ENCODE results near the gene CLSTN2.

CLSTN2 gene

GRCh38 chr3:140186421-140186920 lies 251.5 kb downstream of the CLSTN2 start:
- DNase-seq (ENCODE audit: low read depth in 2 of 2), result no peak

DNA sequence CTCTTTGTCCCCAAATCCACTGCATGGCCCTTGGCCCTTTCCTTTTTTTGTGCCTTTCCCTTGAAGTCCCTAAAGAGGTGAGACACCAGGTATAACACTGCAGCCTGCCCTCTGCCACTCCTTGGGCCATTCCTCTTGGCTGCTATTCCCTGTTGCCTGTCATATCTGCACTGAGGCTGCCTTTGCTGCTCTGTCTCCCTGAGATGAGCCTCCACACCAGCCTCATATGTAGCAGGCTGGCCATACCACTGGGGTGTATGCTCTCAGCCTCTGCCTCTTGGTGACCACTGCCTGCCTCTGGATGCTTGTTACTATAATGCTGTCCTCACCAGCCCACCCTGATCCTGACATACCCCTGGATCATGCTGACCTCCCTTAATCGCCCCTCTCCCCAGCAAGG lies 252.0 kb downstream of the CLSTN2 start:
- no peak for DNase-seq (ENCODE audit: low read depth in 2 of 2)

- DNase-seq (ENCODE audit: low read depth in 2 of 2), result no peak
Observed at GRCh38 chr3:140187656-140188221, 252.8 kb downstream of the CLSTN2 start.

- DNase-seq (ENCODE audit: low read depth in 2 of 2), result no peak
Observed at GRCh38 chr3:140188285-140188684, 253.3 kb downstream of the CLSTN2 start.

GRCh38 chr3:140189267-140189666 lies 254.3 kb downstream of the CLSTN2 start:
- DNase-seq (ENCODE audit: low read depth in 2 of 2), result no peak

DNA sequence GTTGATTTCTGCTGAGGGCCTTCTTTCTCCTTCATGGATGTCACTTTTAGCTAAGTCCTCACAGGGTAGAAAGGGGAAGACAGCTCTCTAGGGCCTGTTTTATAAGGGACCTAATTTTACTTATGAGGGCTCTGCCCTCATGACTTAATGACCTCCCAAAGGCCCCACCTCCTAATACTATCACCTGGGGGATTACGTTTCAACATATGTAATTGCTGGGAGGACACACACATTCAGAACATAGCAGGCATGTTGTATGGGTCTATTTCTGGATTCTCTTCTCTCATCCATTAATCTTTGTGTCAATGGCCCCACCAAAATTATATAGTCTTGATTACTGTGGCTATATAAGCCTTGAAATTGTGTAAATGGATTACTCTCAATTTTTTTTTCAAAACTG lies 255.0 kb downstream of the CLSTN2 start:
- no peak for DNase-seq (ENCODE audit: low read depth in 2 of 2)

GRCh38 chr3:140196970-140197369 lies 262.0 kb downstream of the CLSTN2 start:
- DNase-seq (ENCODE audit: low read depth in 2 of 2), result no peak

DNA sequence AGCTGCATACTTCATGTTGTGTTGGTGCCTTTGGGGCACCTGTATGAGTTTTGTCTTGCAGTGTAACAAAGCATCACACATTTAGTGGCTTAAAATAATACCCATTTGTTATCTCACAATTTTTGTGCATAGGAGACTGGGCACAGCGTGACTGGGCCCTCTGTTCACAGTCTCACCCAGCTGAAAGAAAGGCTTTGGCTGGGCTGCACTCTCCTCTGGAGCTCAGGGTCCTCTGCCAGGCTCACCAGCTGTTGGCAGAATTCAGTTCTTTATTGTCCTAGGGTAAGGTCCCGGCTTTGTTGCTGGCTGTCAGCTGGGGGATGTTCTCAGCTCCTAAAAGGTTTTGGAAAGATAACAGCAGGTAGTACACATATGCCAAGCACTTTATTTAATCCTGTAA lies 263.3 kb downstream of the CLSTN2 start:
- no peak for DNase-seq (ENCODE audit: low read depth in 2 of 2)

GRCh38 chr3:140199008-140199407 lies 264.0 kb downstream of the CLSTN2 start:
- no peak for DNase-seq (ENCODE audit: low read depth in 2 of 2)

DNA sequence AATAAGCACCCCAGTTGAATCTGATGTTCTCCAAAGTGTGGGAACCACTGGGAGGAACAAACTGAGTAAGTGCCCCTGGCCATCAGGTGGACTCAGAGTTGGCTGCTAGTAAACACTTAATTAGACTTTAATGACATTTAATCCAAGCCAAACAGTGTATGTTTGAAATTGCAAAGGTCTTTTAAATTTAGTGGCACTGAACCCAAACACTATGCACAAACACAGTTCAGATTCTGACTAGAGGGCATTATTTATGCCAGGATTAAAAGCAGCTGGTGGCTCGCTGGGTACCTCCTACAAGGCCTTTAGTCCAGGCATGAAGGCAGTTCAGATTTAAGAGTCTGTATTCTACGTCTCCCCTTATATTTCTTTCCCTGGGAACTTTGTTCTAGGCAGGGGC lies 264.8 kb downstream of the CLSTN2 start:
- no peak for DNase-seq (ENCODE audit: low read depth in 2 of 2)

DNA sequence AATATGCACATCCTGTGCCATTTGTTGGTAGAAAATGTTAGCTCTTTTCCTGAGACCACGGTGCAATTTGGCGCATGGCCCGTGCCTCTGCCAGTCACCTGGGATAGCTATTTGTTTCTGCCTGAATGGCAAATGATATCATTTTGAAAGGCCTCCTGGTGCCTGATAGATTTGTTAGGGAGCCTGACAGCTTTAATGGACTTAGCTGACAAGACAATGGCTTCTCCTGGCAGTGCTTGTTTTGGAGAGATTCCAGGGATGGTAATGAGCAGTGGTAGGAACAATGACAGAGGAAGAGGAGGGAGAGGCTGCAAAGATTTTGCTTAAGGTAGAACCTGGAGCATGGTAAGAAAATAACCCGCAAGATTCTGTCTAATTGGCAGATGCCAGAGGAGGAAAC lies 268.5 kb downstream of the CLSTN2 start:
- no peak for DNase-seq (ENCODE audit: low read depth in 2 of 2)

DNA sequence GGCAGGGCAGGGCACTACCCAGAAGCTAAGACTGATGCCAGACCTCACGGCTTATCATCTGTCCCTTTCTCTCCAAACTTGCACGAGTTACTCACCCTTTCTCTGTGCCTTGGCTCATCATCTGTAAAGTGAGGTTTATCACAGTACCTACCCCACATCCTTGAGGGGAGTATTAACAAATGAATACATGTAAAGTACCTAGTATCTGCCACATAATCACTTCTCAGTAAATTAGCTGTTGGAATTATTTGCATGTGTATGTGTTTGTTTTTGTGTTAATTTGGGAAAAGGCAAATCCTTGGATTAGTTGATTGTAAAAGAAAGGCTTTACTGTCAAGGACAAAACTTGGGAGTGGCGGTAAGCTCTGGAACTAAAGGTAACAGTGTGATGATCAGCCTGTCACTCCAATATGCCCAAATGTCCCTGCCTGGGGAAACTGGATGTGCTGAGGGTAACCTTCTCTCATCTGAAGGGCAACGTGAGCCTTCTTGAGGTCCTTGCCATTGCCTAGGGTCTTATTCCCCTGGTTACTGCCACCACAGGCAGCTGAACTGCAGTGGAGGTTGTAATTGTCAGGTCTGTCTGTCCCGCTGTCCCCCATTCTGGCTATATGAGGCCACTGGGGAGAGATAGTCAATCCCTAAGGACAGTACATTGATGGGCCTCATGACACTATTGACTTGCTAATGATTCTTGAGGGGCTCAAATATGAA lies 269.4 kb downstream of the CLSTN2 start:
- no peak for DNase-seq (ENCODE audit: low read depth in 2 of 2)

- no peak for DNase-seq (ENCODE audit: low read depth in 2 of 2)
Observed at GRCh38 chr3:140205598-140205997, 270.6 kb downstream of the CLSTN2 start.

DNA sequence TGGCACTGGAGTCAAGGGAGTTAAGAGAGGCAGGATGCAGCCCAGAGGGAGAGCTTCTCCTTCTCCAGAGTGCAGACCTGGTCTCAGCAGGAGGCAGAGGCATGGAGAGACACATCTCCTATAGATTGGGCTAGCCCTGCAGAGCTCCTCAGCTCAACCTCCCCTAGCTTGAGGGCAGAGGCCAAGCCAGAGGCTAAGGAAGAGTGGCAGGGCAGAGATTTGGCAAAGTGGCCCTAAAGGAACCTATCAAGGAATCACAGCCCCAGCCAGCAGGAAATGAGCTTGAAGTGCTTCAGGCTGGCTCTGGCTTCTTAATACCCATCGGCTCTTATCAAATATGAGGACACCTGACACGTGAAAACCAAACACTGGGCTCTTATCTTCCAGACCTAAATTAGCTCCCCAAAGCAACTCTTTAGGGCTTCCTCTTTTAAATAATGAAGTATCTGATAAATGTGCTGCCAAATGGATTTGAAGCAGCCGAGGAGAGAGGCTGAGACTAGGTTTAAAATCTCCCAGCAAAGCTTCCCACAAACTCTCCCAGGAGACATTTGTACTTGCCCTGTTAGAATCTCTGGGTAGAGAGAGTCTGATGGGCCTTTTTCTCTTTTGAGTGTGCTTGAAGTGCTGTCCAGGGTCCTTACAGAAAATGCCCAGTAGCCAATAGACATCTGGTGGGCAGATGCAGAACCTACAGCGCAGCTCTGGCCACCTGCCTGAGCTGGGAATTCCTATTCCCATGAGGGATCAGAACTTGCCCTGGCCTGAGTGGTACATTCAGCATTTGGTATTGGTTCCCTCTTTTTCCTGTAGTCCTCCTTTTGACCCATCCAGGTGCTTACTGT lies 271.4 kb downstream of the CLSTN2 start:
- DNase-seq (ENCODE audit: low read depth in 2 of 2), result no peak

GRCh38 chr3:140207541-140207940 lies 272.6 kb downstream of the CLSTN2 start:
- no peak for DNase-seq (ENCODE audit: low read depth in 2 of 2)

DNA sequence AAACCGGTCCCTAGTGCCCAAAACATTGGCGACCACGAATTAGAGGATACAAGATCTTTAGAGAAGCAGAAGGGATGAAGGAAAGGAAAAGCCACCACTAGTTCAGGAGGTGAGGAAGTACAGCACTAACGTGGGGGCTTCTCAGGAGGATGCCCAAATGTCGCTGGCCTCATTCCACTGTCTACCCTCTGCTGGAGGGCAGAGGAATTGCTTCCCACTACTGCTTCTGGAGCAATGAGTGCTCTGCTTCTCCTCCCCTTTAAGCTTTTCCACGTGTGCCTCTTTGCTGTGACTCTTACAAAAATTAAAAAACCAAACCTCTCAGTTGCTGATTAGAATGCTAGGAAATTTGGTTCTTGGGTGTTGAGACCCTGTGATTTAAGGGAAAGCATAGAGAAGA lies 281.3 kb downstream of the CLSTN2 start:
- DNase-seq (ENCODE audit: low read depth in 2 of 2), result no peak

GRCh38 chr3:140219291-140219690 lies 284.3 kb downstream of the CLSTN2 start:
- DNase-seq (ENCODE audit: low read depth in 2 of 2), result no peak

DNA sequence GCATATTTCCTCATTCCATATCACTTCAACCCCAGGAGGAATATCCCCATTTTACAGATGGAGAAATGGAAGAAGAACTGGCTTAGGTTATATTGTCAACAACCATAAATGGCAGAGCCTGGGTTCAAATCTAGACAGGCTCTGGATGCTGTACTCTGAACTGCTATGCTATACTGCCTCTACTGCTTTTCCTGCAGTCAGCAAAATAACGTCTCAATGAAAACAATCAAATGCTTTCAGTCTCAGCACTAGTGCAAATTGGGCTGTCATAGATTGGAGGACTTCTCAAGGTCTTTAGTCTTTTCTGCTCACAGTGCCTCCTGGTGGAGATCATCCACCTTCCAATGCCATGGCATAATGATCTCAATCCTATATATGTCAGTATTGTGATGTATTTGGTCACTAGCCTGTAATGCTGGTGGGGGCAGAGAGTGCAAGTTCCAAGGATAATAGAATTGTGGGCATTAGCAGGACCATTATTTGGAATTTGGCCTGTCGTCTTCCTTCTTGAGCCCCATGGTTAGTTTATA lies 285.0 kb downstream of the CLSTN2 start:
- DNase-seq (ENCODE audit: low read depth in 2 of 2), result no peak

DNA sequence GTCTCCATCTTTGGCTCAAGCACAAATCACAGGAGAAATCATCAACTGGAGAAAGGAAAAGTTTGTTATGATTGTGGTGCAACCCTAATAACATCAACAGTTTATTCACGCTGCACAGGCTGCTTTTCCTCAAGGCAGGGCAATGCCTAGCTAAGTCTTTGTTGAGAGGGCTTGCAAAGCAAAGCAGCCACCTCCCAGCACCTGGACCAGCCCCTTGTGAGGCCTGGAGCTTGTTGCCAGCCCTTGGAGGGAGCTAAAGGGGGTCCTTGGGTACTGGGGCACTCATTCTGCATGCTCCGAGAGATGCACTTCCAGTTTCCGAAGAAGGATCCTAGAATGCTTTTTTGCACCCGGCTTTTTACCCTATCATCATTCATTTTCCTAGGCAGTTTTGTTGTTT lies 288.2 kb downstream of the CLSTN2 start:
- DNase-seq (ENCODE audit: low read depth in 2 of 2), result no peak

DNA sequence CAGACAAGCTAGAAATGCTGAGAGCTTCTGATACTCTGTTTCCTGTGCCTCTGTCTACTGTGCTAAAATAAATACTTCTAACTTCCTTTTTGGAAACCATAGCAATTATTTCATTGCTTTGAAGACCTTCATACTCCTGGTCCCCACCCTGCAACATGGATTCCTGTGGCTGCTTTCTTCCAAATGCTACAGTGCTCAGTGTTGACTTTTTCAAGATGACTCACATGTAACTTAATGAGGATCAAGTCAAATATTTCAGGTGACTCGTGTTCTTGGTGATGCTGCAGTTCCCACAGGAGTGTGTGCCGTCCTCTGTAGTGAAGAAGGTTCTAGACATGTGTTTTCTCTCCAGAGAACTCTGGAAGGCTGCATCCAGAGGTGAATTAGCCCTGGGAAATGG lies 288.6 kb downstream of the CLSTN2 start:
- no peak for DNase-seq (ENCODE audit: low read depth in 2 of 2)

GRCh38 chr3:140224307-140224706 lies 289.3 kb downstream of the CLSTN2 start:
- DNase-seq (ENCODE audit: low read depth in 2 of 2), result no peak

DNA sequence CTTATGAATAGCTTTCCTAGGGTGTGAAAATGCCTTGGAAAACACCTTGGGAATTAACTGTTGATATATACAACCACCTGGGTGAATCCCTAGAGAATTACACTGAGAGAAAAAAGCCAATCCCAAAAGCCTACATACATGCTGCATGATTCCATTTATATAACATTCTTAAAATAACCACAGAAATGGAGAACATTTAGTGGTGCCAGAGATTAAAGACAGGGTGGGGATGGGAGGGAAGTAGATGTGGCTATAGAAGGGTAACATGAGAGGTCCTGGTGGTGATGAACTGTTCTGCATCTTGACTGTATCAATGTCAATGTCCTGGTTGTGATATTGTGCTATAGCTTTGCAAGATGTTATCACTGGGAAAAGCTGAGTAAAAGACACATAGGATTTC lies 291.0 kb downstream of the CLSTN2 start:
- DNase-seq (ENCODE audit: low read depth in 2 of 2), result no peak

GRCh38 chr3:140233702-140234101 lies 298.7 kb downstream of the CLSTN2 start:
- DNase-seq (ENCODE audit: low read depth in 2 of 2), result no peak

Data from stimulated activated CD4-positive, alpha-beta T cell treated with anti-CD3 and anti-CD28 coated beads, Interleukin-12 subunit alpha, Interleukin-12 subunit beta, amount 100 ng/mL, for 24 hours (primary cell).